ENCODE data around the gene FGF5. TPM values are rescaled to one million over a fixed set of nuclear protein-coding genes. Genes with fewer than 3 reads are reported as not detected.
"Not testable (repeated sequence)": the region's sequence is repeated elsewhere in the genome, so short reads cannot be mapped to it uniquely, and the experiment has no call there.

Gene FGF5
- total RNA-seq, 1 donor from 2014 or later = 3.8 TPM

DNA sequence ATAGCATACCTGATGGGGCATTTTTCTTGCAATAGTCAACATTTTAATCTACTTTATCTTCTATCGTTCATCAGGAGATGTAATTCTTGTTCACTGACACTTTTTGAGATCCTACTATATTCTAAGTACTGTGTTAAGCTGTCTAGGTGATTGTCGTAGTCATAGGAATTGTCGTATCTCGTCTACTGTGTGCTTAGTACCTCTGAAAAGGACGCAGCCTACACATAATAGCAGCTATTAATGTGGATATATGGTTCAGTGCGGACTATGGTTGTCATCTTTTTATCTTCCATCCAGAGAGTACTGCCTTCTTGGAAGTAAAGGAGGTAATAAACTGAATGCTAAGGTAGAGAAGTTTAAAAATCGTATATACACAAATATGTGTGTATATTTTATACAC is 47.2 kb downstream of the FGF5 start:
- no peak overlapping the region for H3K4me3 ChIP-seq (ENCODE audit: low read depth, low read length)
- no peaks in the 10 kb centered on the region for H3K27me3 ChIP-seq (ENCODE audit: control insufficient read depth, insufficient read depth, low read length)
- TF ChIP-seq, protein P1, sequence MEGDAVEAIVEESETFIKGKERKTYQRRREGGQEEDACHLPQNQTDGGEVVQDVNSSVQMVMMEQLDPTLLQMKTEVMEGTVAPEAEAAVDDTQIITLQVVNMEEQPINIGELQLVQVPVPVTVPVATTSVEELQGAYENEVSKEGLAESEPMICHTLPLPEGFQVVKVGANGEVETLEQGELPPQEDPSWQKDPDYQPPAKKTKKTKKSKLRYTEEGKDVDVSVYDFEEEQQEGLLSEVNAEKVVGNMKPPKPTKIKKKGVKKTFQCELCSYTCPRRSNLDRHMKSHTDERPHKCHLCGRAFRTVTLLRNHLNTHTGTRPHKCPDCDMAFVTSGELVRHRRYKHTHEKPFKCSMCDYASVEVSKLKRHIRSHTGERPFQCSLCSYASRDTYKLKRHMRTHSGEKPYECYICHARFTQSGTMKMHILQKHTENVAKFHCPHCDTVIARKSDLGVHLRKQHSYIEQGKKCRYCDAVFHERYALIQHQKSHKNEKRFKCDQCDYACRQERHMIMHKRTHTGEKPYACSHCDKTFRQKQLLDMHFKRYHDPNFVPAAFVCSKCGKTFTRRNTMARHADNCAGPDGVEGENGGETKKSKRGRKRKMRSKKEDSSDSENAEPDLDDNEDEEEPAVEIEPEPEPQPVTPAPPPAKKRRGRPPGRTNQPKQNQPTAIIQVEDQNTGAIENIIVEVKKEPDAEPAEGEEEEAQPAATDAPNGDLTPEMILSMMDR (IDR thresholded peaks at IDR 0.05; ENCODE audit: insufficient read depth, low read length, poor library complexity, severe bottlenecking) = no peak
- no peak for DNase-seq (ENCODE audit: low read depth)
- H3K36me3 ChIP-seq (ENCODE audit: control insufficient read depth, insufficient read depth, low read length) = no peaks in the 10 kb centered on the region

DNA sequence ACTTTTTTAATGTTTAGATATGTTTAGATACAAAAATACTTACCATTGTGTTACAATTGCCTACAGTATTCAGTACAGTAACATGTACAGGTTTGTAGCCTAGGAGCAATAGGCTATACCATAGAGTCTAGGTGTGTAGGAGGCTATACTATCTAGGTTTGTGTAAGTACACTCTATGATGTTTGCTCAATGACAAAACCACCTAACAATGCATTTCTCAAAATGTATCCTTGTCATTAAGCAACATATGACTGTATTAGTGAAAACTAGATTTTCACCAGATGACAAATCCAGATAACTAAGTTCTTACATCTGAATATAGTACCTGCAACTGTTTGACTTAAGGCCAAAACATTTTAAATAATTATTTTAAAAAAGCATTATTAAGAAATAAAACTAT is 49.4 kb downstream of the FGF5 start:
- H3K36me3 ChIP-seq (ENCODE audit: control insufficient read depth, insufficient read depth, low read length); H3K27me3 ChIP-seq (ENCODE audit: control insufficient read depth, insufficient read depth, low read length); H3K4me3 ChIP-seq (ENCODE audit: low read depth, low read length); DNase-seq (ENCODE audit: low read depth): not testable (repeated sequence)

DNA sequence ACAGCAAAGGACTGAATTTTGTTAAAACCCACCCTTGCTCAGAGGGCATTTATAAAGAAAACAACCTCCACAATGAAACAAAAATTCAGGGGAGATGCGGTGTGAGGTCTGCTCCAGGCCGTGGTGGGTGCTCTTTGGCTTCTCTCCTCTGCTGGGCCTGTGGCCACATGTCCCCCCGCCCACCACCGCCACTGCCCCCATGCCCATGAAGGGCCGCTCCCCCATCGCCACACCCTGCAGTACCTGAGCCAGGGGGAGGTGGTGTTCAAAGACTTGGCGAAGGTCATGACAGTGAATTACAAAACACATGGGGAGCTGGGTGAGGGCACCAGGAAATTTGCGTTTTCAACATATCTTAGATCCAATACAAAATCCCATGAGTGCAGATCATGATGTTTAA is 54.9 kb downstream of the FGF5 start:
- Histone ChIP-seq H3K36me3 (ENCODE audit: control insufficient read depth, insufficient read depth, low read length) (no peaks in the 10 kb centered on the region), H3K27me3 (ENCODE audit: control insufficient read depth, insufficient read depth, low read length) (no peaks in the 10 kb centered on the region), H3K4me3 (ENCODE audit: low read depth, low read length) (no peak overlapping the region)
- TF ChIP-seq, protein P1 (IDR thresholded peaks at IDR 0.05; ENCODE audit: insufficient read depth, low read length, poor library complexity, severe bottlenecking) = no peak
- DNase-seq (ENCODE audit: low read depth) = no peak

DNA sequence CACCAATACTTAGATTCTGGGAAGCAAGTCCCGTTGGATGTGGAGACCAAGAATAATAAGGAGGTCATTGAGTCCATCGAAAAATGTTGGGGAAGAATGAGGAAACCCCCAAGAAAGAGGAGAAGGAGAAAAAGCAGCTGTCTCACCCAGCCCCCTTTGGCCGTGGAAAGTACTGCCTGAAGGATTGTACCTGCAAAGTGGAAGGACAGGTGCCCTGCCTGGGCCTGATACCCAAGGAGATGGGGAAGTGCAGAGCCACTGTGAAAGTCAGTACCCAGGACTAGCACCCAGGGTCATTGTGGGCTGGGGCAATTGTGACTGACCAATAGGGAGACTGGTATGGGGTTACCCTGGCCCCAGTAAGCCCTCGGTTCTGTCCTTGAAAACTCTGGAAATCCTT is 55.3 kb downstream of the FGF5 start:
- no peak for DNase-seq (ENCODE audit: low read depth)
- TF ChIP-seq, protein P1 (IDR thresholded peaks at IDR 0.05; ENCODE audit: insufficient read depth, low read length, poor library complexity, severe bottlenecking) = no peak
- H3K36me3 ChIP-seq (ENCODE audit: control insufficient read depth, insufficient read depth, low read length) = no peaks in the 10 kb centered on the region
- no peak overlapping the region for H3K4me3 ChIP-seq (ENCODE audit: low read depth, low read length)
- H3K27me3 ChIP-seq (ENCODE audit: control insufficient read depth, insufficient read depth, low read length) = no peaks in the 10 kb centered on the region

DNA sequence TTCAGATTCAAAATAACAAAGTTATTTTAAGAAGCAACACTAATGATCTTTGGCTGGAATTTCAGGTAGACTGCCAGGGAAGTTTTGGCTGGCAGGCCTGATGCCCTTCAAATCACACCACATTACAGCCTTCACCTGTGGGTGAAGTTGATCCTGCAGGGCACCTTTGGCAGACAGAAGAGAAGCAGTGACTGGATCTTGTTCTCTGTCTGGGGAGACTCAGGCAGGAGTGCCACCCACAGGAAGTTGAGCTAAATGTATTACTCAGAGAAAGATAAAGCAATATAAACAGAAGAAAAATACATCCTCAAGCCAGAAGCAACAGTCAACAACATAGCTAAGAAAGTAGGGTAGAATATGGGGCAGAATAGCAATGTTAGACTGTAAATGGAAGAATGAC is 56.3 kb downstream of the FGF5 start:
- Histone ChIP-seq H3K36me3 (ENCODE audit: control insufficient read depth, insufficient read depth, low read length) (no peaks in the 10 kb centered on the region), H3K27me3 (ENCODE audit: control insufficient read depth, insufficient read depth, low read length) (no peaks in the 10 kb centered on the region), H3K4me3 (ENCODE audit: low read depth, low read length) (no peak overlapping the region)
- no peak for DNase-seq (ENCODE audit: low read depth)
- TF ChIP-seq, protein P1 (IDR thresholded peaks at IDR 0.05; ENCODE audit: insufficient read depth, low read length, poor library complexity, severe bottlenecking) = peak; percentile 48

DNA sequence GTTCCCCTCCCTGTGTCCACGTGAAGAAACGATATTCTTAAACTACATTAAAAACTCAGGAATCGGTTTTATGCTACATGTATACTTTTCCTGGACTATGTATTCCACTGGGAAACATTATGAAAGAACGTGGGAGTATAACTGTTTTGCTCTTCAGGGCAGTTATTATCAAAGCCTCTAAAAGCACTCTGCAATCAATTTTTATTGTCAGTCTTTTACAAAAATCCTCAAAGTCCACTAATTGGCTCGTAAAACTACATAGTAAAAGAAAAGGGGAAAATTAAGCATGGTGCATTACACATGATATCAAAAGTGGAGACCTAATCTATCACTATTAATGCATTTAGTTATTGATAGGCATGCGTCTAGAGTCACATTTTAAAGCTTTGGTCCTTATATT is 57.7 kb downstream of the FGF5 start:
- Histone ChIP-seq H3K27me3 (ENCODE audit: control insufficient read depth, insufficient read depth, low read length) (no peaks in the 10 kb centered on the region), H3K36me3 (ENCODE audit: control insufficient read depth, insufficient read depth, low read length) (no peaks in the 10 kb centered on the region), H3K4me3 (ENCODE audit: low read depth, low read length) (no peak overlapping the region)
- DNase-seq (ENCODE audit: low read depth) = no peak
- TF ChIP-seq, protein P1 (IDR thresholded peaks at IDR 0.05; ENCODE audit: insufficient read depth, low read length, poor library complexity, severe bottlenecking) = no peak
